Islet of Langerhans (tissue), 1 donor: ENCODE measurements around the gene SIPA1L3.
"Not testable (repeated sequence)": the region's sequence is repeated elsewhere in the genome, so short reads cannot be mapped to it uniquely, and the experiment has no call there.

Source experiments
- FAIRE-seq: peaks from one replicate; lab custom pipeline; 2011; peaks lifted over from hg19 to GRCh38; lab: Jason Lieb, UNC

Gene SIPA1L3

GRCh38 chr19:38022791-38023670 lies 116.0 kb downstream of the SIPA1L3 start:
- FAIRE-seq, result peak; percentile 99

- FAIRE-seq, result no peak
Observed at GRCh38 chr19:38023671-38024541, 116.9 kb downstream of the SIPA1L3 start.

GRCh38 chr19:38024992-38025908 lies 118.2 kb downstream of the SIPA1L3 start:
- no peak for FAIRE-seq

GRCh38 chr19:38025909-38026307 lies 118.9 kb downstream of the SIPA1L3 start:
- FAIRE-seq, result peak; percentile 99

- no peak for FAIRE-seq
Observed at GRCh38 chr19:38028913-38029510, 122.0 kb downstream of the SIPA1L3 start.

GRCh38 chr19:38030001-38030400 lies 123.0 kb downstream of the SIPA1L3 start:
- not testable (repeated sequence) for FAIRE-seq

- no peak for FAIRE-seq
Observed at GRCh38 chr19:38030686-38031422, 123.8 kb downstream of the SIPA1L3 start.

GRCh38 chr19:38031423-38031770 lies 124.4 kb downstream of the SIPA1L3 start:
- no peak for FAIRE-seq

- no peak for FAIRE-seq
Observed at GRCh38 chr19:38032151-38032550, 125.1 kb downstream of the SIPA1L3 start.

- peak; percentile 82 for FAIRE-seq
Observed at GRCh38 chr19:38032951-38033350, 125.9 kb downstream of the SIPA1L3 start.

- FAIRE-seq, result no peak
Observed at GRCh38 chr19:38033658-38034491, 126.9 kb downstream of the SIPA1L3 start.

- FAIRE-seq, result no peak
Observed at GRCh38 chr19:38034492-38034860, 127.5 kb downstream of the SIPA1L3 start.

- no peak for FAIRE-seq
Observed at GRCh38 chr19:38035515-38036495, 128.8 kb downstream of the SIPA1L3 start.

GRCh38 chr19:38036707-38037611 lies 130.0 kb downstream of the SIPA1L3 start:
- FAIRE-seq, result no peak

GRCh38 chr19:38039966-38040365 lies 133.0 kb downstream of the SIPA1L3 start:
- FAIRE-seq, result no peak

GRCh38 chr19:38042132-38042531 lies 135.1 kb downstream of the SIPA1L3 start:
- no peak for FAIRE-seq

- FAIRE-seq, result no peak
Observed at GRCh38 chr19:38043649-38044144, 136.7 kb downstream of the SIPA1L3 start.
